Spinal cord (tissue), 10 donors: ENCODE measurements around the gene CLN6. TPM values are rescaled to one million over a fixed set of nuclear protein-coding genes. Genes with fewer than 3 reads are reported as not detected.

Experiments used
- DNase-seq, 6 donors: peaks; one replicate each; pipeline versions ENCODE4 v3.0.0 to v3.0.0-alpha.2; 2013 to 2015; ENCODE audit warnings: low spot score in 6 of 6, low read depth in 4 of 6
- H3K27ac ChIP-seq: one replicate; pipeline ENCODE4 v1.5.1; 2013; ENCODE audit warnings: low read depth, low read length, control low read depth
- H3K27me3 ChIP-seq: one replicate; pipeline ENCODE4 v1.6.1; 2013; ENCODE audit warnings: low read length; ENCODE audit not compliant: control insufficient read depth, insufficient read depth
- H3K36me3 ChIP-seq: one replicate; pipeline ENCODE4 v1.6.1; 2013; ENCODE audit warnings: low read length; ENCODE audit not compliant: control insufficient read depth, insufficient read depth
- H3K4me1 ChIP-seq: one replicate; pipeline ENCODE4 v1.6.1; 2013; ENCODE audit warnings: low read length; ENCODE audit not compliant: control insufficient read depth, insufficient read depth
- H3K4me3 ChIP-seq: one replicate; pipeline ENCODE4 v1.5.1; 2013; ENCODE audit warnings: low read depth, low read length, control low read depth
- H3K9me3 ChIP-seq: one replicate; pipeline ENCODE4 v1.6.1; 2013; ENCODE audit warnings: low read length; ENCODE audit not compliant: control insufficient read depth, insufficient read depth
- WGBS: methylation state at CpG from one replicate; pipeline ENCODE4 v1.1.5; 2013; ENCODE audit warnings: missing lambda C conversion rate; ENCODE audit not compliant: insufficient coverage; 5-methylcytosine and 5-hydroxymethylcytosine counted together
- long read RNA-seq, 4 donors: transcript quantifications; one replicate each; lab custom pipeline, GENCODE V29; 2026
- polyA plus RNA-seq, 2 donors: library from polyadenylated mRNA; unstranded; fragments of 120-200 nt; gene quantifications; one replicate each; pipeline ENCODE4 v1.2.1, GENCODE V29; 2013; ENCODE audit not compliant: insufficient read length in 2 of 2
- total RNA-seq, 2 donors: library from RNA; depleted of rRNA in 1 of 2; stranded (reverse); fragments of 120-200 nt in 1 of 2; fragments of >200 nt in 1 of 2; gene quantifications; one replicate each; pipeline versions ENCODE4 v1.2.3 to v1.2.4, GENCODE V29; 2013 to 2014
- donor health status: healthy.

Gene CLN6
- total RNA-seq: 10 to 100 TPM in 1 of 2 donors, 1 to 10 TPM in 1; 7.7 to 11.9 TPM
- 10 to 100 TPM; 15.4 to 25.3 TPM for polyA plus RNA-seq
- long read RNA-seq, donor 1, partial matches to known transcripts: 0 of 9 reads
- long read RNA-seq, donor 1, other reads (novel, unspliced or antisense): 0 of 9 reads
- long read RNA-seq, donor 2, partial matches to known transcripts: 0 of 4 reads
- long read RNA-seq, donor 2, other reads (novel, unspliced or antisense): 0 of 4 reads
- long read RNA-seq, donor 3, partial matches to known transcripts: 0 of 3 reads
- long read RNA-seq, donor 3, other reads (novel, unspliced or antisense): 0 of 3 reads
- long read RNA-seq, donor 4, transcript CLN6-212 (3 exons, 894 nt): major isoform, 6 of 12 reads
- long read RNA-seq, donor 4, transcript CLN6-201 (7 exons, 2,243 nt): major isoform, 6 of 12 reads
- long read RNA-seq, donor 4, partial matches to known transcripts: 0 of 12 reads
- long read RNA-seq, donor 4, other reads (novel, unspliced or antisense): 0 of 12 reads

GRCh38 chr15:68229386-68230156 lies at the start of gene CLN6:
Gene CLN6, minus strand, starts transcription at chr15:68229728. Its CDS starts 144 bp downstream, at chr15:68229584.
- no peaks in the 10 kb centered on the region for H3K9me3 ChIP-seq
- H3K27ac ChIP-seq: no peak within 1 kb of the TSS
- H3K27me3 ChIP-seq: no peaks in the 10 kb centered on the region
- no peaks in the 10 kb centered on the region for H3K36me3 ChIP-seq
- H3K4me3 ChIP-seq: peak within 1 kb of the TSS; percentile 72
- under 1% methylated on average over 78 of the region's 82 CpGs for WGBS
- H3K4me1 ChIP-seq: peaks cover 39% of the 10 kb centered on the region
- DNase-seq: peak in 5 of 6 donors; percentile 45 to 93 (median 68)

- peak overlapping the region; percentile 92 for H3K4me3 ChIP-seq
- no peaks in the 10 kb centered on the region for H3K27me3 ChIP-seq
- no peaks in the 10 kb centered on the region for H3K9me3 ChIP-seq
- H3K4me1 ChIP-seq: peaks cover 7% of the 10 kb centered on the region
- H3K36me3 ChIP-seq: no peaks in the 10 kb centered on the region
- peak in 2 of 6 donors; percentile 53 to 67 for DNase-seq
- peak overlapping the region; percentile 100 for H3K27ac ChIP-seq
- WGBS: 0% methylated on average over 18 of the region's 23 CpGs
Observed at GRCh38 chr15:68278595-68279405, 49.3 kb upstream of the CLN6 start.

GRCh38 chr15:68278345-68278594 lies 48.7 kb upstream of the CLN6 start:
- DNase-seq: peak in 1 of 6 donors; percentile 84
- 0% methylated on average over 22 of the region's 22 CpGs for WGBS
- H3K36me3 ChIP-seq: no peaks in the 10 kb centered on the region
- peaks cover 7% of the 10 kb centered on the region for H3K4me1 ChIP-seq
- peak overlapping the region; percentile 100 for H3K27ac ChIP-seq
- no peaks in the 10 kb centered on the region for H3K9me3 ChIP-seq
- peak overlapping the region; percentile 92 for H3K4me3 ChIP-seq
- no peaks in the 10 kb centered on the region for H3K27me3 ChIP-seq

GRCh38 chr15:68277603-68278344 lies 48.2 kb upstream of the CLN6 start, which contains the start of gene FEM1B:
Gene FEM1B, plus strand, starts transcription at chr15:68277745. Its CDS starts 673 bp downstream, at chr15:68278418.
- Histone ChIP-seq H3K27me3 (no peaks in the 10 kb centered on the region), H3K36me3 (no peaks in the 10 kb centered on the region), H3K4me3 (peak within 1 kb of the TSS; percentile 92), H3K9me3 (no peaks in the 10 kb centered on the region), H3K4me1 (peaks cover 7% of the 10 kb centered on the region), H3K27ac (peak within 1 kb of the TSS; percentile 100)
- WGBS: under 1% methylated on average over 85 of the region's 85 CpGs
- DNase-seq: peak; percentile 81 to 97 (median 88)

GRCh38 chr15:68277131-68277602 lies 47.6 kb upstream of the CLN6 start:
- H3K36me3 ChIP-seq: no peaks in the 10 kb centered on the region
- 0% methylated on average over 21 of the region's 25 CpGs for WGBS
- DNase-seq: peak in 3 of 6 donors; percentile 54 to 91 (median 90)
- peak overlapping the region; percentile 100 for H3K27ac ChIP-seq
- H3K27me3 ChIP-seq: no peaks in the 10 kb centered on the region
- no peaks in the 10 kb centered on the region for H3K9me3 ChIP-seq
- peak overlapping the region; percentile 92 for H3K4me3 ChIP-seq
- peaks cover 7% of the 10 kb centered on the region for H3K4me1 ChIP-seq

- H3K4me1 ChIP-seq: peaks cover 11% of the 10 kb centered on the region
- H3K27me3 ChIP-seq: no peaks in the 10 kb centered on the region
- H3K36me3 ChIP-seq: no peaks in the 10 kb centered on the region
- 31% methylated on average over 3 of the region's 3 CpGs for WGBS
- DNase-seq: peak in 1 of 6 donors; percentile 59
- peak overlapping the region; percentile 92 for H3K4me3 ChIP-seq
- no peaks in the 10 kb centered on the region for H3K9me3 ChIP-seq
- H3K27ac ChIP-seq: peak overlapping the region; percentile 100
Observed at GRCh38 chr15:68276668-68277067, 47.1 kb upstream of the CLN6 start.

GRCh38 chr15:68275165-68275746 lies 45.7 kb upstream of the CLN6 start:
- Histone ChIP-seq H3K4me1 (peaks cover 9% of the 10 kb centered on the region), H3K4me3 (no peak overlapping the region), H3K27ac (no peak overlapping the region), H3K27me3 (no peaks in the 10 kb centered on the region), H3K36me3 (no peaks in the 10 kb centered on the region), H3K9me3 (no peaks in the 10 kb centered on the region)
- DNase-seq: no peak
- WGBS: 94% methylated on average over 2 of the region's 3 CpGs

- H3K27ac ChIP-seq: no peak overlapping the region
- H3K4me3 ChIP-seq: no peak overlapping the region
- WGBS: 71% methylated on average over 1 of the region's 5 CpGs
- no peaks in the 10 kb centered on the region for H3K9me3 ChIP-seq
- H3K36me3 ChIP-seq: no peaks in the 10 kb centered on the region
- no peak for DNase-seq
- H3K4me1 ChIP-seq: peaks cover 9% of the 10 kb centered on the region
- no peaks in the 10 kb centered on the region for H3K27me3 ChIP-seq
Observed at GRCh38 chr15:68274201-68274848, 44.8 kb upstream of the CLN6 start.
